Measurements from ENCODE around the gene MOGAT1. TPM values are rescaled to one million over a fixed set of nuclear protein-coding genes. Genes with fewer than 3 reads are reported as not detected.

Gene MOGAT1, protein sequence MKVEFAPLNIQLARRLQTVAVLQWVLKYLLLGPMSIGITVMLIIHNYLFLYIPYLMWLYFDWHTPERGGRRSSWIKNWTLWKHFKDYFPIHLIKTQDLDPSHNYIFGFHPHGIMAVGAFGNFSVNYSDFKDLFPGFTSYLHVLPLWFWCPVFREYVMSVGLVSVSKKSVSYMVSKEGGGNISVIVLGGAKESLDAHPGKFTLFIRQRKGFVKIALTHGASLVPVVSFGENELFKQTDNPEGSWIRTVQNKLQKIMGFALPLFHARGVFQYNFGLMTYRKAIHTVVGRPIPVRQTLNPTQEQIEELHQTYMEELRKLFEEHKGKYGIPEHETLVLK
- total RNA-seq, result not detected

DNA sequence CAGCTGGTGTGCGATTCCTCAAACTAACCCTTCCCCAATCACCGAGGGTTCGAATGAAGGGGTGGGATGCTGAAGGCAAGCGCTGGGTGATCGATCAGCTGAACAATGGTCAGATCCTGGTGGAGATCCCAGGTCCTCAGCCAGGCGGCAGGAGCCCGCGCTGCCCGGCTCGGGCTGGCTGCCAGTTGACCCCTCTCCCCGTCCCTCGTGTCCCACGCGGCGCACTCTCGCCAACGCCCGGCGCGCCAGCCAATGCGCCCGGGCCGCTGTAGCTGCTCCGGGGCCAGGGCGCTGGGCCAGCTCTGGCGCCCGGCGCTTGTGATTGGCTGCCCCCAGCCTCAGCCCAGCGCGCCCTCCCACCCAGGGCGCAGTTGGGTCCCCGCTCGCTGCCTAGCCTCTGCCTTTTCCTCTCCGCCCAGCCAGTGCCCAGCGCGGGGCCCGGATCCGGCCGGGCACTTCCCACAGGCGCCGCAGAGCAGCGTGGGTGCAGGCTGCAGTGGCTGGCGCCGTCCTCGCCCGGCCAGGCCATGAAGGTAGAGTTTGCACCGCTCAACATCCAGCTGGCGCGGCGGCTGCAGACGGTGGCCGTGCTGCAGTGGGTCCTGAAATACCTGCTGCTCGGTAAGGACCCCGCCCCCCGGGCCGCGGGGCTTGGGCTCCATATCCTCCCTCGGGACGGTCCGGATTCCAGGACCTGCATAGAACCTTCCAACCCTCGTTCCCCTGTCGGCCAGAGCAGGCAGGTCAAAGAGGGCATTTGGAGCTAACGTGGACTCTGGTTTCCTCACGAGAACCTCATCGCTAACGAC is at the start of gene MOGAT1:
TSS of gene MOGAT1 (plus strand) at position 400 of the 809 bp plus-strand sequence. CDS start at position 528, 128 bp downstream.
- DNase-seq, result peak; percentile 44

DNA sequence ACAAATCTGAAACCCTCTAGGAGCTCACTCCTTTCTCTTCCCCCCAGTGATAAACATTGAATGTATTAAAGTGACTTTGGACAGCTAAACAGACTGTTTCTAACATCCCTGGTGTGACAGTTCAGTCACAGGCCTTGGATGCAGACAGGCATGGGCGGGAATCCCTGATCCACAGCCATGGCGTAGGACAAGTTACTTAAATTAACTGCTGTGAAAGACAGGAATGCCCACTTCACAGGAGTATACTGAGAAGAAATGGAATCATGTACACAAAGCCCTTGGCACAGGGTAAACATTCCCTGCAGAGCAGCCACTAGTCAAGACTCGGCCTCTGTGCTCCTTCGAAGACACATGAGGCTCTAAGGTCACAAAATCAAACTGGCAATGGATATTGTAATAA is 49.6 kb upstream of the MOGAT1 start:
- DNase-seq, result no peak

DNA sequence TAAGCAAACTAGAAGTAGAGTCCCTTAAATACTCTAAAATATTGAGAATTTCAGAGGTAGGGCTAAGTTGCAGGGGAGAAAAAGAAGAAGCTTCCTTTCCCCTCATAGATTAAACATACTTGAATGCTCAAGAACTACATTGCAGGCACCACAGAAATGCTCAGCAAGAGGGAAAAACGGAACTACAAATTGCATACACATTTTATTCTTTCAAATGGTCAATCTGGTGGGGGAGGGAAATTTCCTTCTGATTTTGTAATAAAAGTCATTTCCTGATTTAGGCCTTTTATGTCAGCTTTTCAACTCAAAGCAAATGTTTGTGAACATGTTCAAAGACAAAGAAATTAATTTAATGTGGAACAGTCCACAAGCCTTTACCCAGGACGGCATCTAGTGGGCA is 48.5 kb upstream of the MOGAT1 start:
- DNase-seq, result no peak

DNA sequence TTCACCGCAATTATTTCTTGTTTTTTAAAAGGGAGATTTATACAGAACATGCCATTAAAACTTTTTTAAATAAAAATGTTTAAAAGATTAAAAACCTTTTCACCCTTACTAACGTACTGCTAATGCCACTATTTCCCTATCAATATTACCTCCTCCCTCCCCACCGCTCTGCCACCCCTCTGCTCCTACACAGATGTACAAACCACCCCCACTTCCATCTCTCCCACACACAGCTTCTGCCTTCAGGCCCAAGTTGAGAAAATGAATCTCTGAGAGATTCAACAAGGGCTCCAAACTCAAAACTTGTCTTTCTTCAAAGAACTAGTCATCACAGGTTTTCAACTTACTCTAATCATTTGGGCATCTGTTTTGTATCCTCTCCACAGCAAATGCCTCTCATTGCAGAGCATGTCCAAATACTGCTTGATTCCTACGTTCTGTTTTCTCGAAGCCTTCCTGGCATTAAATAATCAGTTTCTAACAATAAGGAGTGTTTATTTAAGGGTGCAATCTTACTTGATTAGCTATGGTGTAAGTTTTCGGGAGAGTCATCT is 47.6 kb upstream of the MOGAT1 start:
- DNase-seq, result no peak

DNA sequence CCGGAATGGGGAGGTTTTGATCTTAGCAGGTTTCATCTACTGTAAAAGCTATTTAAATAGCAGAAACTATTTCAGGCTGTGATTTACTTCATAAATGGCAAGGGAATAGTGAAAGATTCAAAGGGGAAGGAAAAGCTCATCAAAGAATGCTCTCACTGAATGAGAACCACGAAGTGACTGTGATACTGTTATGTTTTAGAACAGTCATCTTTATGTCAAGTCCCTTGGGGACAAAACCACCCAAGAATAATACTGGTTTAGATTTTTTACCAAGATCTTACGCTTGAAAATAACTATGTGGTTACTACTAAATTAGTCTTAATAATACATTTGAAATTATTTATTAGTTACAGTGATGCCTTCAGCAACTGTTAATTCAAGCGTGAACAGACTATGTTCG is 43.7 kb upstream of the MOGAT1 start:
- no peak for DNase-seq

DNA sequence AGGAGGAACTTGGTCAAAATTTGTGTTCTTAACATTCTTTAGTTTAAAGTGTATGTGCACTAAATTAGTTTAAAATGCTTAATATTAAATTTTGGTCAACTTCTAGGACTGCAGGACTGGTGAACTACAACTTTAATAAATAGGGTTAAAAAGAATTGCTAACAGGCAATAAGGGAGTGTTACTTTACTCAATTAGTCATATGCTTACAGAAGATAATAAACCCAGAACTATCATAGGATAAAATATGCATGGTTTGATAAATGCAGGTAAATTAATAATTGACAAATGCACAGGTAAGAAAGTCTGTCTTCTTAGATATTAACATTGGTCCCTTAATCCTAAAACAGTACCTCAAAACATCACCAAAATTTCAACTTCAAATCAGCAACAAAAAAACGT is 36.2 kb upstream of the MOGAT1 start:
- no peak for DNase-seq

DNA sequence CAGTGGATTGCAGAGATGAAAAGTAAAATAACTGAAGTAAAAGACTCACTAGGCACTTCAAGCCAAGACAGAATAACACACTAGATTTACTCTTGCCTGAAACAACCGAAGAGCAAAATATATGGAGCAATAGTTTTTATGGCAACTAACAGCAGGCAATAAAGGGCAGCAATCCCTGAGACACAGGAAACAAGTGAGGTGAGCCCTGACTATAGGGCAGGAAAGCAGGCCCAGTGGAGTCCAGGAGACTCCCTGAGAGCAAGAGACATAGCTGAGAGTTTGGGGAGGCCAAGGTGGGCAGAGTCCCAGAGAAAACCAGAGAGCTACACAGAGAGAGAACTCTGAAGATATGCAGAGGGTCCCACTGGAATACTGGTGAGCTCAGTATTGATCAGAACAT is 34.4 kb upstream of the MOGAT1 start:
- no peak for DNase-seq

DNA sequence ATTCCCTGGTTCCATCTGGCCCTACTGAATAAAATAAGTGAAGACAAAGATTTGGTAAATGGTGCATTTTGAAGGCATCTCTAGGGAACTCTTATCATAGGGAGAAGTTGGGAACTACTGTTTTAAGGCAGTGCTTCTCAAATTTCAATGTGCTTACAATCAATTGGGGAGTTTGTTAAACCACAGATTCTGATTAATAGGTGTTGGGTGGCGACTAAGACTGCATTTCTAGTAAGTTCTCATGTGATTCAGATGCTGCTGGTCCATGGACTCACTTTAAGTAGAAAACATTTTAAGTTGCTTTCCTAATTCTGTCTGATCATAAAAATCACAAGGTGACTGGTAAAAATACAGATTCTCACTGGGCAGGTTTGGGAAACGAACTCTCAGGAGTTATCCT is 30.1 kb upstream of the MOGAT1 start:
- no peak for DNase-seq

DNA sequence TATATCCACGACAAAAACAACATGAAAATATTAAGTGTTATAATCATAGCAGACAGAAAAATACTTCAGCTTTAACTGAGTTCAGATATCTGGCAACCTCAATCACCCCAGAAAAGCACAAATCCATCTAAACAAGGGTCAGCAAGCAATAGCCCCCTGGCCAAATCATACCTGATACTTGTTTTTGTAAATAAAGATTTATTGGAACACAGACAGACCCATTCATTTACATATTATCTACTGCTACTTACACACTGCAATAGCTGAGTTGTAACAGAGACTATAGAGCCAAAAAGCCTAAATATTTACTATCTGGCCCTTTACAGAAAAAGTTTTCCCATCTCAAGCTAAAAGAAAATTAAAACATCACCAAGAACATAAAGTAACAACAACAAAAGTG is 28.3 kb upstream of the MOGAT1 start:
- DNase-seq, result no peak

DNA sequence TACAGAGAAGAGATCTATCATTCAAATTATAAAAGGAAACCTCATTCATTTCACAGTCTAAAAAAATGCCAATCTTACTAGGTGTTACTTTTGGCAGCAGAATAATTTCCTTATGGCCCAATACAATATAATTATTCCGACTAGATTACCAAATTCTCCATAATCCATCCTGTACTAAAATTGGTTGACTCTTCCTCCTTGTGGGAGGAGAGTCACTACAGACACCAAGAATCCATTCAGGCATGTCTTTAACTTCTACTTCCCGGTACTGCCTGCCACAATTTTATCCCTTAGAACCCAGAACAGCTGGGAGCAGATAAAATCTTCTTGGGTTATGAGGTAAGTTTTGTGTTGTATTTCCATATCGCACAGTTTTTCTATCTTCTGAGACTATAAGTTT is 25.4 kb upstream of the MOGAT1 start:
- no peak for DNase-seq

DNA sequence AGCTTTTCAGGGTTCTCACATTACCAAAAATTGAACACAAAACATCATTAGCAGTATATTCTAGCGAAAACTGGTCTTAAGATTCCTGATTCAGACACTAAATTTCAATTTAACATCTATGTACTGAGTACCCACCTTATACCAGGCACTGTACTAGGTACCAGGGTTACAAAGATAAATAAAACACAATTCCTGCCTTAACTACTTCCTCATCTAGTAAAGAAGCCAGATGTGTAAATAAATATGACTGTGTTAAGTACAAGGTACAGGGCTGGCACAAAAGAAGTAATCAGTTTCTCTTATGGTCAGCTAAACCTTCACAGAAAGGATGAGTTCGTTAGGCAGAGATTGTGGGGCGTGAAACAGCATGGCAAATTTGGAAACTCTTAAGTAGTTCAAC is 21.7 kb upstream of the MOGAT1 start:
- no peak for DNase-seq

DNA sequence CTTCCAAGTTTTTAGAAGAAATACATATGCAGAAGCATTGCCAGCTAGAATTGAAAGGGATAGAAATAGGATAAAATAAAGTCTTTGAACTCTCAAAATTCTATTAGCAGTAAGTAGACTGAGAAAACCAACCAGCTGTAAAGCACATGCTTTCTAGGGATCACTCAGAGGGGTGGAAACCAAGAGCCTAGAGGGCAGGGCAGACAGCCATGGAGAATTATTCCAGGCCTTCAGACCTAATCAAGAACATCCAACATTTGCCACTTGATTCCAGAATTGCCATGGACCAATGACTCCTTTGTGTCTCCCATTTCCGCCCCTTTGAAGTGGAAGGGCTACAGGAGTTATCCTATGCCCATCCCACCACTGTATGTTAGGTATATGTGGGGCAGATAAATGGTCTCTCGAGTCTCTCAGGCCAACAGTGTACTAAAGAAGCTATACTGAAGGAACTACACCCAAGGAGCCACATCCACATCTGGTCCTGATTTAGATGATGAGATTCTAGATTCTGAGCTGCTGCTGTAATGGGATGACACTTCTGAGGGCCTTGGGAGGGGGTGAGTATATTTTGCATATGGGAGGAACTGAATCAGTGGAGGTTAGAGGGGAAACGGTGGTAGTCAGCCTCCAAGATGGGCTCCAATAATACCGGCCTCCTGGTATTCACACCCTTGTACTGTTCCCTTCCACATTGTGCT is 19.6 kb upstream of the MOGAT1 start:
- no peak for DNase-seq

DNA sequence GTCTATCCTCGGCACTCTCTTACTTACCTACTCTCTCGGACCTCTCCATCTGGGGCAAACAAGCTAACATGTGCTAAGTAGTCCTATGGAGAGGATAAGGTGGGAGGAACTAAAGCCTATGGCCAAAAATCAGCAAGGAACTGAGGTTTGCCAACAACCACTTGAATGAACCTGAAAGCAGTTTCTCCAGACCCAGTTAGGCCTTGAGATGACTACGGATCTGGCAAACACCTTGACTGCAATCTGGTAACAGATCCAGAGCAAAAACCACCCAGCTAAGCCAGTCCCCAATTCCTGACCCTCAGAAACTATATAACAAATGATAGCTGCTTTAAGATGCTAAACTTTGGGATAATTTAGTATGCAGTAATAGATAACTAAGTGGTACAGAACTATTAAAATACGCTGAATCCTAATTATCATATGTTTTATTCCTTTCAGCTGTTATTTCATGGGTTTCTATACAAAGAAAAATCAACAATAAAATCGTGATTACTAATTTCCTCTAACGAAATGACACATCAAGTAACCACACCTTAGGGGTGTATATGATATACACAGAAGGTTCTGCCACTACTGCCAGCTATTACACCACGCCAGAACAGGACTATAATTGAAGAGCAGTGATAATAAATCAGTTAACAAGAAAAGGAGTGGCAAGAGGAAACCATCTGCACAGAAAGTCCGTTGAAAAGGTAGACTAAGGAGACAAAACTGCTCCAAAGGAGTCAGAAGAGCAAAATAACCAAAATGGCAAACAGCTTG is 18.8 kb upstream of the MOGAT1 start:
- DNase-seq, result no peak

DNA sequence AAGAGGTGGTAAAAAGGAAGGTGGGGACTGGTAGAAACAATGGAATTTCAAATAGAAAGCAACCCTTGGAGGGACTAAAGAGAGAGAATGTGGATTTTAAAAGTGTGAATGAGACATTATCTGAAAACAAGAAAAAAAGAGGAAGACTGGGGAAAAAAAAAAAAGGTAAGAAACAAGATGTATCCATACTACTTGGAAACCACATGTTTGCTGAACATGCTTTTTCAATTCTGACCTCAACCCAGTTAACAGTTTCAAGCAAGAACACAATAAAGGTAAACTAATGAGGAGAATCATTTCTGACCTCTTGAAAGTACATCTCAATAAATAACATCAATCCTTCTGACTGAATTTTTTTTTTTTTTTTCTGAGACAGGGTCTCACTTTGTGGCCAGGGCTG is 18.2 kb upstream of the MOGAT1 start:
- DNase-seq, result no peak

DNA sequence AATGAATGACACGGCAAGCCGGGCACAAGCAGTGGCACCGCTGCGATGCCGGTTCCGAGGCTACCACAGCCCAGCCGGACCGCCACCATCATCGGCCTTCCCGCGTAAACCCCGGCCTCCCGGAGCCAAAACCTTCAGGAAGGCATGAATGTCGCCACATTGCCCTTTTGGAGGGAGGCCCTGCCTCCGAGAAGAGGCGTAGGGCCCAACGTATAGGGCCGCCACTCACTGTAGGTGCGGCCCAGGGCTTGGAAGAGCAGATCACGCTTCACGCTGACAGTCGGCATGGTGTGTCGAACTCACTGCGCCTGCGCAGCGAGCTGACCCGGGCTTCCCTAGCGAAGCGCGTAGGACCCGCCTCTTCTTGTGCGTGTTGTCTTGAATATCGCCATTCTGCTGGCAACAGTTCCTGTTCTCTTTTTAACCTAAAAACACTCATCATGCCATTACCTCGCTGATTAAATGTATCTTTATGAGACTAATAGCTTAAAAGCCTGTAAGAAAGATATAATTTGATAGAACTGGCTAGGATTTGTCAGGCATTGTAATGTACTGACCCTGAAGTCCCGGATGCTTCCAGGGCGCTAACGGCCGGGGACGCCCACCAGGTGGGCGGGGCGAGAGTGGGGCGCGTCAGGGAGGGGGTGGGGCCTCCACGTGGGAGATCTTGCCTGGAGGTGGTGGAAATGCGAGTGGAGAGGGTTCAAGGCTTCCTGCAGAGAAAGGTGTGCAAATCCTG is 15.5 kb upstream of the MOGAT1 start, which contains the start of gene FARSB:
TSS of gene FARSB (minus strand) at position 306 of the 739 bp plus-strand sequence. CDS start at position 287, 19 bp downstream.
- peak; percentile 85 for DNase-seq

DNA sequence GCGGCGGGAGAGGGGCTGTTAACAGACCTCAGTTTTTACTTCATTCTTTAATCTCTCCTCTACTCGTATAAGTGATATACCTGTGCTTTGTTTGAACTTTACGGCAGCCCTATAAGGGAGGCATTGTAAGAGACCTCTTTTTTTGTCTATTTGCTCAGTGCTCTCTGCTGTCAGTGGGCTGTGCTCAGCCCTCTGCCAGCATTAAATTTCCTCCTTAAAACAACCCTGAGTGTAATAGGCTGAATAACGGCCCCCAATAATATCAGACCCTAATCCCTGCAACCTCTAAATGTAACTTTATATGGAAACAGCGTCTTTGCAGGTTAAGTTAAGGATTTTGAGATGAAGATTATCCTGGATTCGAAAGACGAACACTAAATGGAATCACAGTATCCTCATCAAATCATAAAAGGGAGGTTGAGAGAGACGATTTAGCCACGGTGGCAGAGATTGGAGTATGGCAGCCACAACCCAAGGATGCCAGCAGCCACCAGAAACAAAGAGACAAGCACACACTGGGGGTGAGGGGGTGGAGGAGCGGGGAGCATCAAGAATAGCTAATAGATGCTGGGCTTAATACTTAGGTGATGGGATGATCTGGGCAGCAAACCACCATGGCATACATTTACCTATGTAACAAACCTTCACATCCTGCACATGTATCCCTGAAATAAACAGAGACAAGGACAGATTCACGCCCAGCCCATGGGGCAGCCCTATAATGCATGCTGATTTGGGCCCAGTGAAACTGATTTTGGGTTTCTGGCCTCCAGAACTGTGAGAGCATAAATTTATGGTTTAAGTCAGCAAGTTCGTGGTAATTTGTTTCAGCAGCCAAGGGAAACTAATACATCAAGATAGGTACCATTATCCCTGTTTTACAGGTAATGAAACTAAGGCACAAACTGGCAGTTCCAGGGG is 14.7 kb upstream of the MOGAT1 start:
- no peak for DNase-seq

DNA sequence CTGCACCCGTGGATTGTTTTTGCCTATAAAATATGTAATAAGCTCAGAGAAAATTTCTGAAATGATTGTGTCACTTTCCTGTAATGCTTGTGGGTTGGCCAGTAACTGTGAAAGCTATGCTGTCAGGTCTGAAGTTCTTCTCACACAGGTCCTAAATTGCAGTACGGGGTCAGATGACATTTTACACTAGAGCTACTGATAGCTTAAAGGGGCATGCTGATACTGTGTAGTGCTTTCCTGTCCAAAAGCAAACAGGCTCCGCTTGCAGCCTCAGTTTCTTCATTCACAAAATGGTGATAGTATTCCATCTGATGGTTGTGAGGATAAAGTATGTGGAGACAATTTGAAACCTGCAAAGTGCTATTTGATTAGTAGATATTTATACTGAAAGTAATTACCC is 8.0 kb upstream of the MOGAT1 start:
- no peak for DNase-seq

DNA sequence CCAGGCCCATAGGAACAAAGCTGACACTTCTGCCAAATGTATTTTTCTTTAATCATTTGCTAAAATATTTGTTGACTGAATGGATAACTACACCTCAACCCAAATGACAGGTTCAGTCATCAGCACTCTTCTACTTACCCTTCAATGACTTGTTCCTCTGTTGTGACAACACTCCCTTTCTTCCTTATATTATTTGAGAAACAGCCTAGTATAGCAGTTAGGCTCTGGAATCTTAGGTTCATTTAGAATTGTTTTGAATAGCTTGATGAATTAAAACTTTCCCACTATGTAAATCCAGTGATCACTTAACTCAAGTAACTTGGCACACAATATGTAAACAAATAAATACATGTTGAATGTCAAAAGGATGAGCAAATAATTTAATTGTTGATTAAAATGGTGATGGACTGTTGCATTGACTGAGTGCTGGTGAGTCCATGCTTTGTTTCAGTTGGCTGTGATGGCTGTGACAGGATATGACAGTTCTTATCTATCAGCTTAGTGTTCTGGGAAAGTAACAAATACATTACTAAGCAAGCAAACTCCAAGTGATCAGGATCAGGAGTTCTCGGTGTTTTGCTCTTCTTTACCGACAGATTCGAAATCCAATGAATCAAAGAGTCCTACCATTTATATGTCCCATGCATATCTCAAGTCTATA is 2.8 kb upstream of the MOGAT1 start:
- no peak for DNase-seq

DNA sequence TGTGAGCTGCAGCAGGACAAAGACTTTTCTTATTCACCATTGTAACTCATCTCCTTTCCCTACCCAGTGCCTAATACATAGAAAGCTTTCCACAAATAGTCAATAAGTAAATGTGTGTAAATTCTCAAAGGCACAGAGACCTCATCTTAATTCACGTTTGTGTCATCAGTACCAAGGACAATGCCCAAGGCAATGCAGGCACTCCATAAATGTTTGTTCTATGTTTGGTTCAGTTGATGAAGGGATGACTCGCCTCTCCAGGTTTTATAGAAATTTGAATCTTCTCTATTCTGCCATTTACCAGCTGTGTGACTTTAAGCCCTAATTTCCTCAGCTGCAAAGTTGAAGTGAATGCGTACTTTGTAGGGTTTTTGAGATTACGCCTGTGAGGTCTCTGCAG is 2.1 kb upstream of the MOGAT1 start:
- no peak for DNase-seq
